Suprapubic skin (tissue), 4 donors: Measurements from ENCODE around the gene CD86.

Experiments used
- EP300 ChIP-seq: sonication (generic); formaldehyde crosslinking; IDR thresholded peaks from one replicate; pipeline ENCODE4 v1.6.1; 2017; ENCODE audit warnings: antibody characterized with exemption
- POLR2A ChIP-seq, 2 donors: fragments of 450-650 bp; IDR thresholded peaks; one replicate each; pipeline ENCODE4 v1.6.1; 2017; ENCODE audit warnings: antibody characterized with exemption in 2 of 2, mild to moderate bottlenecking in 2 of 2, moderate library complexity in 2 of 2
- POLR2AphosphoS5 ChIP-seq, 3 donors: sonication (generic); formaldehyde crosslinking; IDR thresholded peaks; one replicate each; pipeline ENCODE4 v1.6.1; 2017; ENCODE audit warnings: antibody characterized with exemption in 3 of 3
- TF ChIP-seq, protein P1 (sequence below), 2 donors: fragments of 200-600 bp in 1 of 2; fragments of 450-650 bp in 1 of 2; sonication (generic) in 1 of 2; IDR thresholded peaks; one replicate each; pipeline ENCODE4 v1.5.1; 2016 to 2019; ENCODE audit warnings: antibody characterized with exemption in 2 of 2, mild to moderate bottlenecking in 1 of 2, moderate library complexity in 1 of 2

- TF ChIP-seq, protein P1, sequence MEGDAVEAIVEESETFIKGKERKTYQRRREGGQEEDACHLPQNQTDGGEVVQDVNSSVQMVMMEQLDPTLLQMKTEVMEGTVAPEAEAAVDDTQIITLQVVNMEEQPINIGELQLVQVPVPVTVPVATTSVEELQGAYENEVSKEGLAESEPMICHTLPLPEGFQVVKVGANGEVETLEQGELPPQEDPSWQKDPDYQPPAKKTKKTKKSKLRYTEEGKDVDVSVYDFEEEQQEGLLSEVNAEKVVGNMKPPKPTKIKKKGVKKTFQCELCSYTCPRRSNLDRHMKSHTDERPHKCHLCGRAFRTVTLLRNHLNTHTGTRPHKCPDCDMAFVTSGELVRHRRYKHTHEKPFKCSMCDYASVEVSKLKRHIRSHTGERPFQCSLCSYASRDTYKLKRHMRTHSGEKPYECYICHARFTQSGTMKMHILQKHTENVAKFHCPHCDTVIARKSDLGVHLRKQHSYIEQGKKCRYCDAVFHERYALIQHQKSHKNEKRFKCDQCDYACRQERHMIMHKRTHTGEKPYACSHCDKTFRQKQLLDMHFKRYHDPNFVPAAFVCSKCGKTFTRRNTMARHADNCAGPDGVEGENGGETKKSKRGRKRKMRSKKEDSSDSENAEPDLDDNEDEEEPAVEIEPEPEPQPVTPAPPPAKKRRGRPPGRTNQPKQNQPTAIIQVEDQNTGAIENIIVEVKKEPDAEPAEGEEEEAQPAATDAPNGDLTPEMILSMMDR (IDR thresholded peaks at IDR 0.05): no peak
- TF ChIP-seq POLR2AphosphoS5 (IDR thresholded peaks at IDR 0.05) (no peak), EP300 (no peak), POLR2A (IDR thresholded peaks at IDR 0.05) (no peak)
Observed at GRCh38 chr3:122123850-122124249, 68.7 kb downstream of the CD86 start.
